Measurements from ENCODE around the gene FOXE1.

The FOXE1 gene
- 0 to 0.07 reads per million in 2 donors for total RNA-seq

- no peak for DNase-seq
Measured at GRCh38 chr9:97853056-97853843, at the start of gene FOXE1. FOXE1 (plus strand) TSS chr9:97853226; CDS start chr9:97853915, 689 bp downstream.

- DNase-seq: no peak
Measured at GRCh38 chr9:97804059-97804365, 49.0 kb upstream of the FOXE1 start.

- DNase-seq: no peak
Measured at GRCh38 chr9:97806721-97807120, 46.3 kb upstream of the FOXE1 start.

GRCh38 chr9:97807681-97808080, 45.3 kb upstream of the FOXE1 start:
- no peak for DNase-seq

- DNase-seq: no peak
Measured at GRCh38 chr9:97808415-97808814, 44.6 kb upstream of the FOXE1 start.

- DNase-seq: no peak
Measured at GRCh38 chr9:97808972-97809371, 44.1 kb upstream of the FOXE1 start.

- no peak for DNase-seq
Measured at GRCh38 chr9:97809666-97810344, 43.2 kb upstream of the FOXE1 start.

- DNase-seq: no peak
Measured at GRCh38 chr9:97811533-97812246, 41.3 kb upstream of the FOXE1 start.

GRCh38 chr9:97812247-97812543, 40.8 kb upstream of the FOXE1 start:
- DNase-seq: no peak

GRCh38 chr9:97813072-97813471, 40.0 kb upstream of the FOXE1 start:
- DNase-seq: no peak

GRCh38 chr9:97819735-97820134, 33.3 kb upstream of the FOXE1 start:
- DNase-seq: no peak

GRCh38 chr9:97820373-97820772, 32.7 kb upstream of the FOXE1 start:
- no peak for DNase-seq

- DNase-seq: no peak
Measured at GRCh38 chr9:97830884-97831829, 21.9 kb upstream of the FOXE1 start.

- DNase-seq: no peak
Measured at GRCh38 chr9:97831843-97832636, 21.0 kb upstream of the FOXE1 start.

- no peak for DNase-seq
Measured at GRCh38 chr9:97840521-97840920, 12.5 kb upstream of the FOXE1 start.

- DNase-seq: no peak
Measured at GRCh38 chr9:97842960-97843359, 10.1 kb upstream of the FOXE1 start.

- DNase-seq: no peak
Measured at GRCh38 chr9:97845130-97845529, 7.9 kb upstream of the FOXE1 start.

GRCh38 chr9:97845763-97846162, 7.3 kb upstream of the FOXE1 start:
- no peak for DNase-seq

GRCh38 chr9:97846347-97846746, 6.7 kb upstream of the FOXE1 start:
- no peak for DNase-seq

GRCh38 chr9:97847474-97848214, 5.4 kb upstream of the FOXE1 start:
- no peak for DNase-seq

GRCh38 chr9:97848215-97848479, 4.9 kb upstream of the FOXE1 start:
- no peak for DNase-seq
